ENCODE results near the gene EPAS1.

GRCh38 chr2:46318579-46319460 is 21.6 kb downstream of the EPAS1 start:
- TF ChIP-seq POLR2A (IDR thresholded peaks at IDR 0.05) (no peak), POLR2AphosphoS5 (IDR thresholded peaks at IDR 0.05) (no peak)

Measured in transverse colon (tissue), 3 donors.